AG10803 (cell line): ENCODE measurements around the gene DNM2.

Source experiments
- DNase-seq: peaks from one replicate; pipeline ENCODE4 v3.0.0; 2010; ENCODE audit warnings: low read depth
- H3K4me3 ChIP-seq: 2 replicates; pipeline ENCODE4 v1.5.1; 2011; ENCODE audit warnings: mild to moderate bottlenecking, low read length, control low read depth
- CTCF ChIP-seq: conservative IDR thresholded peaks from 2 replicates; pipeline ENCODE4 v1.5.1; 2011; ENCODE audit warnings: mild to moderate bottlenecking, low read length, control low read depth, inconsistent platforms

The DNM2 gene

DNA sequence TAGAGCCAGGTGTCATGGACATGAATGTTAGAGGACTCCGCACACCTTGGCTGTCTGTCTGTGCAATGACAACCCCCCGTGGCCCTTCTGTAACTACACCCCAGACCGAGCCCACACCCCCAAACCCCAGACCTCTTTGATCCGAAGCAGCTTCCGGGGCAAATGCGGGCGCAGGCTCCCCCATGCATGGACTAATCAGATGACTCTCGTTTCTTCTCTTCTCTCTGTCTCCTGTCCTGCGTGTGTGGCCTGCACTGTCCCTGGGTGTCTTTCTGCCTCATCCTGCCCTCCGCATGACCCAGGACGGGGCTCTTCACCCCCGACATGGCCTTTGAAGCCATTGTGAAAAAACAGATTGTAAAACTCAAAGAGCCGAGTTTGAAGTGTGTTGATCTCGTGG lies 79.2 kb downstream of the DNM2 start:
- no peak overlapping the region for H3K4me3 ChIP-seq
- no peak for TF ChIP-seq CTCF
- no peak for DNase-seq

DNA sequence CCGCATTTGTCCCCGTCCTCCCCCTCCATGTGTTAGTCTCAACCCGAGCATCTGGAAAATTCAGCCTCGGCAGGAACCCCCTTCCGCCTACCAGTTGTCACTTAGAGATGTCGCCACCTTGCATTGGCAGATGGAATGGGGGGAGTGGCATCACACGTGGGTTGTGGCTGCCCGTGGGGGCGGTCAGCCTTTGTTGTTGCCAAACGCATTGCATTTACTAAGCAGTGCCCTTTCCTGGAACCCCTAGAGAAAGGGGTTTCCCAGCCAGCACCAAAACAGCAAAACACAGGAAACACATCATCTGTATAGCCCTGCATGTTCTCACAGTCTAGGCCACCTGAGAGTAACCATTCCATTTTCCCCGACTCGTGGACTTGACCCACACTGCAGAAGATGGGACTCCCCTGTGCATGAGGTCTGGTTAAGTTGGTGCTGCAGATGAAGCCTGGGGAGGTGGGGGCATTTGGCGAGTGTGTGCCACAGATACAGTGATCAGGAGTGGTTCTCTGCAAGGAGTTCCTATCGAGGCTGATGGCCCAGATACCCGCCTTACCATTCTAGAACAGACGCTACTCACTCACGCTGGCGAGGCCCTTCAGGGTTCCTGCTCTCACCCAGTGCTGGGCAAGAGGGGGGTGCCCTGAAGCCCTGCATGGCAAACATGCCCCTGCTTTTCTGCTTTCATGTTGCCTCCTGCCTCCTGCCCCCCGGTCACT lies 79.8 kb downstream of the DNM2 start:
- TF ChIP-seq CTCF, result no peak
- no peak for DNase-seq
- H3K4me3 ChIP-seq, result no peak overlapping the region

DNA sequence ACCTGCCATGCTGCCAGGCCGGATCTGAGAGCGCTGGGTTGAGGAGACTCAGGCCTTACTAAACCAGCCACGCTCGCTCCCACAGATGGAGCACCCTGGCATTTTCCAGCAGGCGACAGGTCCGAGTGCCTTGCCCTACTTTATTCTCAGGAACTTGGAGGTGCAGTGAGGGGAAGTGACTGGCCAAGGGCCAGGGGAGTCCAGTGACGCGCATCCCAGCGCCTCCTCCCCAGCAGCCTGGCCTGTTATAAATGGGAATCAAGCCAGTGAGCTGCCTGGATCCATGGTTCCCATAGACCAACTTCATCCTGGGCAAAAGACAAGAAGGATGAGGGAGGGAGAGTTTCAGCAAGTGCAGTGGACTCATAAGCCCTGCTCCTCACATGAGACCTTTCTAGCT lies 82.6 kb downstream of the DNM2 start:
- TF ChIP-seq CTCF, result no peak
- no peak for DNase-seq
- H3K4me3 ChIP-seq, result no peak overlapping the region

DNA sequence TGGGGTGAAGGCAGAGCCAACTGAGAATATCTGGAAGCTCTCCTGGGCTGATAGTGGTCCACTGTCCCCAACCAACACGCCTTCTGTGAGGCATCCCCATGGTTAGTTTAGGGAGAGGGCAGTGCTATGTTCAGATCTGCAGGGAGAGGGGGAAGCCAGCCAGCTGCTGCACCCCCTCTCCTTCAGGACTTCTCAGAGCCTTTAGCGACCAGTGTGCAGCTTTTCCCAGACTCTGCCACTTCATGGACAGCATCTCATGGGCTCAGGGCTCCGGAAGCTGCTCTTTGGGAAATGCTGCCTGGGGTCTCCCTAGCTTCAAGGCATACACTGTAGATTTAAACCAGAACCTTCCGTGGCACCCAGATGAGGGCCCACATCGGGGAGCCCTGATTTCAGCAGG lies 84.6 kb downstream of the DNM2 start:
- no peak overlapping the region for H3K4me3 ChIP-seq
- no peak for TF ChIP-seq CTCF
- no peak for DNase-seq

DNA sequence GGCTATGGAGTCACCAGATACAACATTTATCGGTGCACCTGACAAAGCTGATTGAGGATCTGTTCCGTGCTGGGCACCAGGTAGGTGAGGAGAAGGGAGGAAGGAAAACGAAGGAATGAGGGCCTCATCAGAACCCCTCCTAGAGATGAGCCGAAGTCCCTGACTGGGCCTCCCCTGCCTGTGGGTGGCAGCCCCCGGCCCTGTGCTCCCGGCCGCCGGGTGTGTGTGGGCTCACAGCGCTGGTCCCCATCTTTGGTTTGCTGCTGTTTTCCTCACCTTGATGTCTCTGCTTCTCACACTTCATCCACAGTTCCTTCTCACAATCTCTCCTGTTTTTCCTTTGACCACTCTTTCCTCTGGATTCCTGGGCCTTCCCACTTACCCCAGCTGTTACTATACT lies 85.4 kb downstream of the DNM2 start:
- H3K4me3 ChIP-seq, result no peak overlapping the region
- TF ChIP-seq CTCF, result no peak
- DNase-seq, result no peak

GRCh38 chr19:10805065-10805757 lies 87.3 kb downstream of the DNM2 start:
- TF ChIP-seq CTCF, result no peak
- H3K4me3 ChIP-seq, result no peak overlapping the region
- DNase-seq, result no peak

- no peak for TF ChIP-seq CTCF
- no peak for DNase-seq
- no peak overlapping the region for H3K4me3 ChIP-seq
These were observed 87.9 kb downstream of the DNM2 start for GRCh38 chr19:10805758-10806247.
